Thyroid gland (tissue), 4 donors: Measurements from ENCODE around the gene UBASH3A. TPM values are rescaled to one million over a fixed set of nuclear protein-coding genes. Genes with fewer than 3 reads are reported as not detected.

Experiments
- DNase-seq, 2 donors: peaks; one replicate each; pipeline ENCODE4 v3.0.0-alpha.2; 2019
- H3K27ac ChIP-seq, 3 donors: fragments of 200-600 bp; sonication (generic); 1 replicate in 2 of 3; 2 replicates in 1 of 3; pipeline ENCODE4 v1.5.1; 2016 to 2019; ENCODE audit warnings: mild to moderate bottlenecking in 1 of 3, moderate library complexity in 1 of 3
- H3K27me3 ChIP-seq: fragments of 200-600 bp; sonication (generic); one replicate; pipeline ENCODE4 v1.5.1; 2019
- H3K36me3 ChIP-seq, 2 donors: fragments of 200-600 bp; sonication (generic); one replicate each; pipeline ENCODE4 v1.5.1; 2016 to 2019
- H3K4me1 ChIP-seq, 2 donors: fragments of 200-600 bp; sonication (generic); one replicate each; pipeline ENCODE4 v1.5.1; 2017 to 2019
- H3K4me3 ChIP-seq, 3 donors: fragments of 200-600 bp; sonication (generic); replicated peaks in 1 of 3; 1 replicate in 2 of 3; 2 replicates in 1 of 3; pipeline ENCODE4 v1.5.1; 2016; ENCODE audit warnings: mild to moderate bottlenecking in 1 of 3
- H3K9me3 ChIP-seq: fragments of 200-600 bp; sonication (generic); one replicate; pipeline ENCODE4 v1.5.1; 2017
- CTCF ChIP-seq, 6 experiments: fragments of 200-600 bp in 3 of 6; fragments of 450-650 bp in 3 of 6; sonication (generic) in 3 of 6; IDR thresholded peaks; one replicate each; pipeline ENCODE4 v1.5.1; 2016 to 2019; ENCODE audit warnings: antibody characterized with exemption in 6 of 6, mild to moderate bottlenecking in 2 of 6, inconsistent platforms in 1 of 6, moderate library complexity in 1 of 6
- POLR2A ChIP-seq, 2 donors: fragments of 450-650 bp; IDR thresholded peaks; one replicate each; pipeline ENCODE4 v1.6.1; 2017; ENCODE audit warnings: antibody characterized with exemption in 2 of 2, mild to moderate bottlenecking in 2 of 2, moderate library complexity in 1 of 2
- WGBS, 2 donors: methylation state at CpG; one replicate each; pipeline ENCODE4 v1.1.5; 2017; 5-methylcytosine and 5-hydroxymethylcytosine counted together
- intact Hi-C: fragments of 100-400 bp; cut with DNase I; formaldehyde crosslinking; loops from one replicate; pipeline ENCODE4 v1.15.1; 2023
- total RNA-seq, 4 donors: library from RNA; depleted of rRNA; stranded (reverse); fragments of >200 nt; gene quantifications; one replicate each; pipeline ENCODE4 v1.2.3, GENCODE V29; 2016

UBASH3A gene
- total RNA-seq, 4 donors from 2014 or later: 0.54 to 1.3 (median 0.81) TPM; not detected in 1

GRCh38 chr21:42358937-42359336 is 44.8 kb upstream of the UBASH3A start:
- intact Hi-C loops: no loop called here
- no peak for DNase-seq
- no peaks in the 10 kb centered on the region for H3K36me3 ChIP-seq
- H3K9me3 ChIP-seq: no peaks in the 10 kb centered on the region
- peaks cover 38 to 43% of the 10 kb centered on the region in 2 donors for H3K4me1 ChIP-seq
- H3K4me3 ChIP-seq: no peak overlapping the region
- peak overlapping the region in 1 of 3 donors; percentile 84 for H3K27ac ChIP-seq
- WGBS, 2 donors: 88 to 93% methylated on average over 13 of the region's 13 CpGs
- TF ChIP-seq CTCF (IDR thresholded peaks at IDR 0.05) (no peak), POLR2A (IDR thresholded peaks at IDR 0.05) (no peak)
- H3K27me3 ChIP-seq: no peaks in the 10 kb centered on the region

GRCh38 chr21:42360317-42360716 is 43.4 kb upstream of the UBASH3A start:
- no peak overlapping the region for H3K4me3 ChIP-seq
- DNase-seq: no peak
- peaks cover 29 to 35% of the 10 kb centered on the region in 2 donors for H3K4me1 ChIP-seq
- no peaks in the 10 kb centered on the region for H3K27me3 ChIP-seq
- 100% methylated on average over 2 of the region's 2 CpGs for WGBS, 2 donors
- no peaks in the 10 kb centered on the region for H3K9me3 ChIP-seq
- TF ChIP-seq POLR2A (IDR thresholded peaks at IDR 0.05) (no peak), CTCF (IDR thresholded peaks at IDR 0.05) (no peak)
- H3K36me3 ChIP-seq: no peaks in the 10 kb centered on the region
- H3K27ac ChIP-seq: peak overlapping the region in 1 of 3 donors; percentile 55
- intact Hi-C loops: no loop called here

GRCh38 chr21:42361286-42361685 is 42.4 kb upstream of the UBASH3A start:
- Histone ChIP-seq H3K4me1 (peaks cover 23 to 29% of the 10 kb centered on the region in 2 donors), H3K36me3 (no peaks in the 10 kb centered on the region), H3K4me3 (no peak overlapping the region), H3K27ac (peak overlapping the region in 1 of 3 donors; percentile 55), H3K9me3 (no peaks in the 10 kb centered on the region), H3K27me3 (no peaks in the 10 kb centered on the region)
- 66 to 72% methylated on average over 6 to 7 of the region's 7 CpGs for WGBS, 2 donors
- TF ChIP-seq CTCF (IDR thresholded peaks at IDR 0.05) (no peak), POLR2A (IDR thresholded peaks at IDR 0.05) (no peak)
- DNase-seq: no peak
- intact Hi-C loops: no loop called here

- Histone ChIP-seq H3K36me3 (no peaks in the 10 kb centered on the region), H3K27me3 (no peaks in the 10 kb centered on the region), H3K4me3 (no peak overlapping the region), H3K4me1 (peaks cover 15 to 24% of the 10 kb centered on the region in 2 donors), H3K9me3 (no peaks in the 10 kb centered on the region), H3K27ac (peak overlapping the region in 2 of 3 donors; percentile 43 to 66)
- WGBS, 2 donors: 86 to 89% methylated on average over 12 of the region's 12 CpGs
- TF ChIP-seq POLR2A (IDR thresholded peaks at IDR 0.05) (no peak), CTCF (IDR thresholded peaks at IDR 0.05) (no peak)
- no peak for DNase-seq
- intact Hi-C loops: no loop called here
Observed at GRCh38 chr21:42362198-42362597, 41.5 kb upstream of the UBASH3A start.

- Histone ChIP-seq H3K4me3 (no peak overlapping the region), H3K9me3 (no peaks in the 10 kb centered on the region), H3K27me3 (no peaks in the 10 kb centered on the region), H3K36me3 (no peaks in the 10 kb centered on the region), H3K27ac (peak overlapping the region in 2 of 3 donors; percentile 43 to 66), H3K4me1 (peaks cover 10 to 19% of the 10 kb centered on the region in 2 donors)
- DNase-seq: peak; percentile 55 to 60
- TF ChIP-seq CTCF (IDR thresholded peaks at IDR 0.05) (no peak), POLR2A (IDR thresholded peaks at IDR 0.05) (no peak)
- 39 to 41% methylated on average over 9 of the region's 9 CpGs for WGBS, 2 donors
- intact Hi-C loops: no loop called here
Observed at GRCh38 chr21:42362700-42363099, 41.0 kb upstream of the UBASH3A start.
